Testis (tissue), 2 donors: ENCODE data around the gene TTLL11.

ENCODE experiments used
- POLR2A ChIP-seq: fragments of 450-650 bp; IDR thresholded peaks from one replicate; pipeline ENCODE4 v1.6.1; 2017; ENCODE audit warnings: antibody characterized with exemption, mild to moderate bottlenecking, moderate library complexity
- TF ChIP-seq, protein P1 (sequence below), 3 experiments: fragments of 450-650 bp in 2 of 3; fragments of 200-600 bp in 1 of 3; sonication (generic) in 1 of 3; IDR thresholded peaks; one replicate each; pipeline ENCODE4 v1.5.1; 2016 to 2019; ENCODE audit warnings: antibody characterized with exemption in 3 of 3, mild to moderate bottlenecking in 2 of 3, moderate library complexity in 1 of 3

DNA sequence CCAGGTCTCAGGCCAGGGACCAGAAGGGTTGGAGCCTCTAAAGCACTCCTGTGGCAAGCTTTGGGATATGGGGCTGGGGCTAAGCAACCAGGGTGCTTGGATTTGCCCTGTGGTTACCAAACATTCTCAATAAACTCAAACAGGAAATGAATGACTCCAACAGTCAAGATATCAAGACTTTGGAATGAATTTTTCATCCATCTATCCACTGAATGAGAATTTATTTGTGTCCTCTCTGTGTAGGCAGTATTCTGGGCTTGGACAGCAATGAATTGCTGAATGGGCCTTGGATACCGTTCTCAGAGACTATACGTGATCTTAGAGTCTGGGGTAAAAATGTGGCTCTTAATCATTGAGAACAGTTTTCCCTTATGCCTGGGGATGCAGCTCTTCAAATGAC, 229.2 kb downstream of the TTLL11 start:
- TF ChIP-seq, protein P1, sequence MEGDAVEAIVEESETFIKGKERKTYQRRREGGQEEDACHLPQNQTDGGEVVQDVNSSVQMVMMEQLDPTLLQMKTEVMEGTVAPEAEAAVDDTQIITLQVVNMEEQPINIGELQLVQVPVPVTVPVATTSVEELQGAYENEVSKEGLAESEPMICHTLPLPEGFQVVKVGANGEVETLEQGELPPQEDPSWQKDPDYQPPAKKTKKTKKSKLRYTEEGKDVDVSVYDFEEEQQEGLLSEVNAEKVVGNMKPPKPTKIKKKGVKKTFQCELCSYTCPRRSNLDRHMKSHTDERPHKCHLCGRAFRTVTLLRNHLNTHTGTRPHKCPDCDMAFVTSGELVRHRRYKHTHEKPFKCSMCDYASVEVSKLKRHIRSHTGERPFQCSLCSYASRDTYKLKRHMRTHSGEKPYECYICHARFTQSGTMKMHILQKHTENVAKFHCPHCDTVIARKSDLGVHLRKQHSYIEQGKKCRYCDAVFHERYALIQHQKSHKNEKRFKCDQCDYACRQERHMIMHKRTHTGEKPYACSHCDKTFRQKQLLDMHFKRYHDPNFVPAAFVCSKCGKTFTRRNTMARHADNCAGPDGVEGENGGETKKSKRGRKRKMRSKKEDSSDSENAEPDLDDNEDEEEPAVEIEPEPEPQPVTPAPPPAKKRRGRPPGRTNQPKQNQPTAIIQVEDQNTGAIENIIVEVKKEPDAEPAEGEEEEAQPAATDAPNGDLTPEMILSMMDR (IDR thresholded peaks at IDR 0.05) = no peak
- TF ChIP-seq POLR2A = no peak
